PFSK-1 (cell line): ENCODE measurements around the gene BCL2L1.

Experiments used
- POLR2AphosphoS5 ChIP-seq: IDR thresholded peaks from 2 replicates; pipeline ENCODE4 v1.6.1; 2012; ENCODE audit warnings: low read depth, mild to moderate bottlenecking, control low read depth, low read length, moderate library complexity
- TAF1 ChIP-seq: IDR thresholded peaks from 2 replicates; pipeline ENCODE4 v1.6.1; 2012; ENCODE audit warnings: low read length, control low read depth, borderline replicate concordance; ENCODE audit not compliant: insufficient read depth

GRCh38 chr20:31751126-31751525, 28.5 kb upstream of the BCL2L1 start:
- TF ChIP-seq POLR2AphosphoS5 (no peak), TAF1 (no peak)
